HG03066 (cell line): ENCODE measurements around the gene TMEM43.
A peak's percentile ranks its signal among the peaks of the same experiment; 100 is the strongest.

Experiments used
- ATAC-seq: cut with Tn5 transposase; IDR thresholded peaks from one replicate; pipeline ENCODE4 v1.9.1; 2021; ENCODE audit warnings: low read depth; ENCODE audit not compliant: unreplicated experiment

TMEM43 gene

GRCh38 chr3:14137445-14137844, 12.6 kb downstream of the TMEM43 start:
- no peak for ATAC-seq

- no peak for ATAC-seq
Observed at GRCh38 chr3:14138109-14138877, 13.4 kb downstream of the TMEM43 start.

- no peak for ATAC-seq
Observed at GRCh38 chr3:14138878-14139655, 14.2 kb downstream of the TMEM43 start.

- ATAC-seq, result no peak
Observed at GRCh38 chr3:14139771-14140170, 14.9 kb downstream of the TMEM43 start.

- ATAC-seq, result no peak
Observed at GRCh38 chr3:14140668-14141067, 15.8 kb downstream of the TMEM43 start.

GRCh38 chr3:14141144-14141543, 16.3 kb downstream of the TMEM43 start:
- no peak for ATAC-seq

GRCh38 chr3:14141602-14142341, 16.9 kb downstream of the TMEM43 start:
- ATAC-seq, result no peak

- no peak for ATAC-seq
Observed at GRCh38 chr3:14142567-14143270, 17.9 kb downstream of the TMEM43 start.

GRCh38 chr3:14143271-14144225, 18.7 kb downstream of the TMEM43 start:
- no peak for ATAC-seq

GRCh38 chr3:14144423-14145075, 19.7 kb downstream of the TMEM43 start:
- ATAC-seq, result peak; percentile 96

- ATAC-seq, result no peak
Observed at GRCh38 chr3:14145236-14145635, 20.4 kb downstream of the TMEM43 start.

GRCh38 chr3:14145670-14146380, 21.0 kb downstream of the TMEM43 start:
- ATAC-seq, result no peak

GRCh38 chr3:14146381-14147065, 21.7 kb downstream of the TMEM43 start:
- ATAC-seq, result no peak

GRCh38 chr3:14147066-14147435, 22.2 kb downstream of the TMEM43 start:
- no peak for ATAC-seq

- ATAC-seq, result no peak
Observed at GRCh38 chr3:14147617-14148016, 22.8 kb downstream of the TMEM43 start.

GRCh38 chr3:14148041-14148985, 23.5 kb downstream of the TMEM43 start:
- ATAC-seq, result no peak

GRCh38 chr3:14150078-14150477, 25.2 kb downstream of the TMEM43 start:
- no peak for ATAC-seq
